Parathyroid adenoma (tissue), 2 donors: ENCODE results near the gene RC3H2.
"Not testable (repeated sequence)": the region's sequence is repeated elsewhere in the genome, so short reads cannot be mapped to it uniquely, and the experiment has no call there.

Experiments
- H2AFZ ChIP-seq: fragments of 300-600 bp; sonication (generic); one replicate; pipeline ENCODE4 v1.7.0; 2017; ENCODE audit warnings: antibody characterized with exemption, mild to moderate bottlenecking
- H3K27ac ChIP-seq: fragments of 300-600 bp; sonication (generic); one replicate; pipeline ENCODE4 v1.7.0; 2017
- H3K27me3 ChIP-seq: fragments of 300-600 bp; sonication (generic); one replicate; pipeline ENCODE4 v1.7.0; 2017; ENCODE audit warnings: low read length; ENCODE audit not compliant: control insufficient read depth, insufficient read depth
- H3K36me3 ChIP-seq: fragments of 300-600 bp; sonication (generic); one replicate; pipeline ENCODE4 v1.7.0; 2017; ENCODE audit warnings: low read length; ENCODE audit not compliant: control insufficient read depth, insufficient read depth
- H3K4me1 ChIP-seq: fragments of 300-600 bp; sonication (generic); one replicate; pipeline ENCODE4 v1.7.0; 2017; ENCODE audit warnings: control low read depth
- H3K4me2 ChIP-seq: fragments of 300-600 bp; sonication (generic); one replicate; pipeline ENCODE4 v1.7.0; 2017; ENCODE audit warnings: low read length
- H3K4me3 ChIP-seq: fragments of 300-600 bp; sonication (generic); one replicate; pipeline ENCODE4 v1.7.0; 2017; ENCODE audit warnings: low read depth, low read length
- H3K79me2 ChIP-seq: fragments of 300-600 bp; sonication (generic); one replicate; pipeline ENCODE4 v1.7.0; 2017; ENCODE audit warnings: control low read depth
- H3K9ac ChIP-seq: fragments of 300-600 bp; sonication (generic); one replicate; pipeline ENCODE4 v1.7.0; 2017; ENCODE audit warnings: mild to moderate bottlenecking
- H3K9me3 ChIP-seq: fragments of 300-600 bp; sonication (generic); one replicate; pipeline ENCODE4 v1.7.0; 2017; ENCODE audit warnings: low read length; ENCODE audit not compliant: control insufficient read depth
- TF ChIP-seq, protein P1 (sequence below): fragments of 300-600 bp; sonication (generic); IDR thresholded peaks from one replicate; pipeline ENCODE4 v1.7.0; 2017; ENCODE audit warnings: antibody characterized with exemption, mild to moderate bottlenecking
- donor health status: primary hyperparathyroidism.

RC3H2 gene

DNA sequence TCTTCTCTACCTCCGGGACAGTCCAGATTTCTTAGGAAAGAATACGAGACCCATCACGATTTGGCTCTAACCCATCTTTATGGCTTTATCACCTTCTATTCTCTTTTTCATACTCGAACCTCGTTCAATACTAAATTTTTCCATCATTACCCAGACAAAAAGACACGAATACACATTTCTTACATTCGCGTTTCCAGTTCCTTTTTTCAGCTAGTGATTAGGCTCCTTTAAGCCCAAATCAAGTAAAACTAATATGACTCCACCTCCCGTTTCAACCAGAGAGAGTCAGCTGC, 7.5 kb upstream of the RC3H2 start:
- peak overlapping the region; percentile 98 for H3K4me2 ChIP-seq
- no peaks in the 10 kb centered on the region for H3K27me3 ChIP-seq
- peak overlapping the region; percentile 94 for H2AFZ ChIP-seq
- H3K4me3 ChIP-seq: peak overlapping the region; percentile 96
- H3K27ac ChIP-seq: peak overlapping the region; percentile 76
- no peak overlapping the region for H3K9ac ChIP-seq
- H3K79me2 ChIP-seq: no peaks in the 10 kb centered on the region
- peaks cover 2% of the 10 kb centered on the region for H3K36me3 ChIP-seq
- TF ChIP-seq, protein P1, sequence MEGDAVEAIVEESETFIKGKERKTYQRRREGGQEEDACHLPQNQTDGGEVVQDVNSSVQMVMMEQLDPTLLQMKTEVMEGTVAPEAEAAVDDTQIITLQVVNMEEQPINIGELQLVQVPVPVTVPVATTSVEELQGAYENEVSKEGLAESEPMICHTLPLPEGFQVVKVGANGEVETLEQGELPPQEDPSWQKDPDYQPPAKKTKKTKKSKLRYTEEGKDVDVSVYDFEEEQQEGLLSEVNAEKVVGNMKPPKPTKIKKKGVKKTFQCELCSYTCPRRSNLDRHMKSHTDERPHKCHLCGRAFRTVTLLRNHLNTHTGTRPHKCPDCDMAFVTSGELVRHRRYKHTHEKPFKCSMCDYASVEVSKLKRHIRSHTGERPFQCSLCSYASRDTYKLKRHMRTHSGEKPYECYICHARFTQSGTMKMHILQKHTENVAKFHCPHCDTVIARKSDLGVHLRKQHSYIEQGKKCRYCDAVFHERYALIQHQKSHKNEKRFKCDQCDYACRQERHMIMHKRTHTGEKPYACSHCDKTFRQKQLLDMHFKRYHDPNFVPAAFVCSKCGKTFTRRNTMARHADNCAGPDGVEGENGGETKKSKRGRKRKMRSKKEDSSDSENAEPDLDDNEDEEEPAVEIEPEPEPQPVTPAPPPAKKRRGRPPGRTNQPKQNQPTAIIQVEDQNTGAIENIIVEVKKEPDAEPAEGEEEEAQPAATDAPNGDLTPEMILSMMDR: no peak
- H3K4me1 ChIP-seq: peaks cover 5% of the 10 kb centered on the region
- H3K9me3 ChIP-seq: no peaks in the 10 kb centered on the region

DNA sequence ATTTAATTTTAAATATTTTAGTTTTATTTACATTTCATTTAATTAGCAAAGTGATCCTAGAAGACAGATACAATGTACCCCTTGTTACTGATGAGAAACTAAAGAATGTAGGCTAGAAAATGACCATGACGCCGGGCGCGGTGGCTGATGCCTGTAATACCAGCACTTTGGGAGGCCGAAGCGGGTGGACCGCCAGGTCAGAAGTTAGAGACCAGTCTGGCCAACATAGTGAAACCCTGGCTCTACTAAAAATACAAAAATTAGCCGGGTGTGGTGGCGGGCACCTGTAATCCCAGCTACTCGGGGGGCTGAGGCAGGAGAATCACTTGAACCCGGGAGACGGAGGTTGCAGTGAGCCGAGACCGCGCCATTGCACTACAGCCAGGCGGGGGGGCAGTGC, 963 bp upstream of the RC3H2 start:
- H3K4me3 ChIP-seq: not testable (repeated sequence)

DNA sequence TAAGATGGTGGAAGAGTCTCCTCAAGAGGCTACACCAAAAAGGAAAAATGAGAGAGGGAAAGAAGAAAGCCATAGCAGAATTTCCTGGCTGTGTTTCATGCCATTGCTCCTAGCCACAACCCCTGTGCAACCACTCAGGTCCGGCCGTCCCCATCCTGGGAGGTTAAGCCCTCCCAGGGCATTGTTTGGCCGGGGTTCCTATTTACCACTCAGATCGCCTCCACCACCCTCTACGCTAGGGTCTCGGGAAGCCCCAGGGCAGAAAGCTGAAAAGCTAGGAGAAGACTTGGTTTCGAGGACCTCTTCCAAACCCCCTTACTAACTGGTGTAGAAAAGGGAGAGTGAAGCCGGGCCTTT, 715 bp downstream of the RC3H2 start:
- Histone ChIP-seq H3K9me3 (no peaks in the 10 kb centered on the region), H2AFZ (peak overlapping the region; percentile 71), H3K4me2 (peak overlapping the region; percentile 97), H3K4me3 (peak overlapping the region; percentile 93), H3K27ac (peak overlapping the region; percentile 63), H3K36me3 (no peaks in the 10 kb centered on the region), H3K9ac (no peak overlapping the region), H3K79me2 (peaks cover 12% of the 10 kb centered on the region), H3K27me3 (no peaks in the 10 kb centered on the region), H3K4me1 (no peaks in the 10 kb centered on the region)
- TF ChIP-seq, protein P1: no peak

More for the DNA sequence above, 963 bp upstream of the RC3H2 start:
- not testable (repeated sequence) for H3K9me3 ChIP-seq, H3K27me3 ChIP-seq, H3K4me2 ChIP-seq, H3K36me3 ChIP-seq, H3K27ac ChIP-seq, H3K4me1 ChIP-seq, H3K79me2 ChIP-seq, H3K9ac ChIP-seq, H2AFZ ChIP-seq

DNA sequence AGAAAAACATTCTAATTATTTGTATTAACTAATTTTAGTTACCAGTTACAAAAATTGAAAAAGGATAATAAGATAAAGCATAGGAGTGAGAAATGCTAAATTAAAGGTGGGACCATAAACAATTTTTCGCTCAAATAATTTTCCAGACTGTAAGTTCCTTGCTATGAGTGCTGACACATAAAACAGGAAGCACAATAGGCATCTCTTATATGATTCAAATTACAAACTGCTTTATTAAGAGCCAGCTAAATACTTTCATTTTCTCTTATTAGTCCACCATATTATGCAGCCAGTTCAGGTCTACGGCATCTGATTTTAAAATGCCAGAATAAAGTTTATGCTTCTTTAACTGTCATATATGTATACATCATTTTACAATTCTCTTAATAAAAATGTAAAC, 4.4 kb downstream of the RC3H2 start:
- Histone ChIP-seq H3K79me2 (peaks cover 12% of the 10 kb centered on the region), H3K4me3 (no peak overlapping the region), H3K4me2 (no peak overlapping the region), H3K36me3 (no peaks in the 10 kb centered on the region), H3K27ac (no peak overlapping the region), H3K9me3 (no peaks in the 10 kb centered on the region), H3K4me1 (no peaks in the 10 kb centered on the region), H3K27me3 (no peaks in the 10 kb centered on the region), H2AFZ (no peak overlapping the region), H3K9ac (no peak overlapping the region)
- TF ChIP-seq, protein P1: no peak

DNA sequence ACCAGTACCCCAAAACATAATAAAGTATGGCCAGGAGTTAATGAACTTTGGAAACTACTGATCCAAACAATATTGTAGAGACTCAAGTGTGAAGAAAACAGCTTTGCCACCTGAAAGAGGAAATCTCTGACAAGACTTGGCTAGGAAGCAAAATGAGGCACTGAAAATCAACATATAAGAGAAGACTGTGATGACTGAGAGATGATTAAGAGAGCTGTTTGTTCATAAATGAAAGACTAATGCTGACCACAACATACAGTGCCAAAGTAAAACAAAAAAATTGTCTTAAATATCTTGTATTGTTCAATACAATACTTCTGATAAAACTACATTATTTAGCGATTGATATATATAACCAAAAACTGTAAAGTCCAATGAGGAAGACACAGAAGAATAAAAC, 7.2 kb downstream of the RC3H2 start:
- Histone ChIP-seq H3K9me3 (no peaks in the 10 kb centered on the region), H3K27ac (no peak overlapping the region), H3K27me3 (no peaks in the 10 kb centered on the region), H3K79me2 (peaks cover 17% of the 10 kb centered on the region), H3K36me3 (no peaks in the 10 kb centered on the region), H3K4me1 (no peaks in the 10 kb centered on the region), H3K9ac (no peak overlapping the region), H3K4me3 (no peak overlapping the region), H3K4me2 (no peak overlapping the region), H2AFZ (no peak overlapping the region)
- TF ChIP-seq, protein P1: no peak
